SH-SY5Y (cell line): ENCODE results near the gene ABCC4.

Experiments
- GATA2 ChIP-seq: IDR thresholded peaks from 2 replicates; pipeline ENCODE4 v1.6.1; 2011; ENCODE audit warnings: mild to moderate bottlenecking, low read depth, low read length
- GATA3 ChIP-seq: IDR thresholded peaks from 2 replicates; pipeline ENCODE4 v1.6.1; 2011; ENCODE audit warnings: low read depth, mild to moderate bottlenecking, low read length, moderate library complexity

Gene ABCC4

GRCh38 chr13:95269756-95270155 lies 31.5 kb downstream of the ABCC4 start:
- TF ChIP-seq GATA3 (no peak), GATA2 (no peak)

- TF ChIP-seq GATA3: no peak
- TF ChIP-seq GATA2: no peak
Measured at GRCh38 chr13:95267662-95268342, 33.4 kb downstream of the ABCC4 start.

GRCh38 chr13:95264225-95264624 lies 37.0 kb downstream of the ABCC4 start:
- no peak for TF ChIP-seq GATA2
- no peak for TF ChIP-seq GATA3

GRCh38 chr13:95262837-95263384 lies 38.3 kb downstream of the ABCC4 start:
- TF ChIP-seq GATA2 (no peak), GATA3 (no peak)

- TF ChIP-seq GATA3: no peak
- no peak for TF ChIP-seq GATA2
Measured at GRCh38 chr13:95261956-95262355, 39.3 kb downstream of the ABCC4 start.

GRCh38 chr13:95260031-95260525 lies 41.2 kb downstream of the ABCC4 start:
- no peak for TF ChIP-seq GATA2
- no peak for TF ChIP-seq GATA3

GRCh38 chr13:95258619-95259194 lies 42.5 kb downstream of the ABCC4 start:
- TF ChIP-seq GATA3 (no peak), GATA2 (no peak)

- no peak for TF ChIP-seq GATA3
- TF ChIP-seq GATA2: no peak
Measured at GRCh38 chr13:95258098-95258497, 43.2 kb downstream of the ABCC4 start.

- TF ChIP-seq GATA3 (no peak), GATA2 (no peak)
Measured at GRCh38 chr13:95256091-95256490, 45.2 kb downstream of the ABCC4 start.

- TF ChIP-seq GATA2: no peak
- TF ChIP-seq GATA3: no peak
Measured at GRCh38 chr13:95255072-95255732, 46.0 kb downstream of the ABCC4 start.

GRCh38 chr13:95254339-95254738 lies 46.9 kb downstream of the ABCC4 start:
- TF ChIP-seq GATA3 (no peak), GATA2 (no peak)

GRCh38 chr13:95253033-95253432 lies 48.2 kb downstream of the ABCC4 start:
- no peak for TF ChIP-seq GATA3
- TF ChIP-seq GATA2: no peak

- no peak for TF ChIP-seq GATA2
- no peak for TF ChIP-seq GATA3
Measured at GRCh38 chr13:95251641-95252040, 49.6 kb downstream of the ABCC4 start.

GRCh38 chr13:95250961-95251360 lies 50.3 kb downstream of the ABCC4 start:
- TF ChIP-seq GATA3 (no peak), GATA2 (no peak)

- TF ChIP-seq GATA2: no peak
- no peak for TF ChIP-seq GATA3
Measured at GRCh38 chr13:95248953-95249352, 52.3 kb downstream of the ABCC4 start.

- TF ChIP-seq GATA2: no peak
- no peak for TF ChIP-seq GATA3
Measured at GRCh38 chr13:95247852-95248251, 53.4 kb downstream of the ABCC4 start.
